Cerebellar cortex (tissue), 1 donor: ENCODE data around the gene SHISA6.
"Not testable (repeated sequence)": the region's sequence is repeated elsewhere in the genome, so short reads cannot be mapped to it uniquely, and the experiment has no call there.

Experiments used
- DNase-seq: peaks from one replicate; pipeline ENCODE4 v3.0.0-alpha.2; 2015; ENCODE audit warnings: low spot score

Gene SHISA6

DNA sequence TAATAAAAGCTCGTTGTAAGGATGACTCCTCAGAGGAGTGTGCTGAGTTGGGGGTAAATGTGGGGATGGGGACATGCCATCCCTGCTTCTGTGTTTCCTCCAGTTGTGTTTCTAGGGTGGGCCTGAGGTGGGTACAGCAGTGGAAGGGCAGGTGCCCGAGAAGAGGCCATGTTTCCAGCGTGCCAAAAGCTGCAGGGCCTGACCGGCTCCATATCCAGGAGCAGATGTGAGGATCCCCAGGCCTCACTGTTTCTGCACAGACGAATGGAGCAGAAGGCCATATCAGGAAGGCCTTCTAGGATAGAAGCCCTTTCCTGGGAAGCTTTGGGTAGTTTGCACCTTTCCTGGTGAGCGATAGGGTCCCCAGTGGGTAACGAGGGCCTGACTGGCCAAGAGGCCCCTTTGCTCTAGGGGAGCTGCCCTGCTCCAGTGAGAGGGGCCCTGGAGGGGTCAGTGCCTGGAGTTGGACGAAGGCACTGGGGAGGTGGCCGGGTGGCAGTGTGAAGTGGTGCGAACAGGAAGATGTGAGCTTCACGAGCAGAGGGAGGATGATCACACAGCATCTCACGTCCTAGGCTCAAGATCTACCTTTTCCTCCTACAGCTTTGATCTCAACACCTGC is 62.9 kb downstream of the SHISA6 start:
- no peak for DNase-seq

DNA sequence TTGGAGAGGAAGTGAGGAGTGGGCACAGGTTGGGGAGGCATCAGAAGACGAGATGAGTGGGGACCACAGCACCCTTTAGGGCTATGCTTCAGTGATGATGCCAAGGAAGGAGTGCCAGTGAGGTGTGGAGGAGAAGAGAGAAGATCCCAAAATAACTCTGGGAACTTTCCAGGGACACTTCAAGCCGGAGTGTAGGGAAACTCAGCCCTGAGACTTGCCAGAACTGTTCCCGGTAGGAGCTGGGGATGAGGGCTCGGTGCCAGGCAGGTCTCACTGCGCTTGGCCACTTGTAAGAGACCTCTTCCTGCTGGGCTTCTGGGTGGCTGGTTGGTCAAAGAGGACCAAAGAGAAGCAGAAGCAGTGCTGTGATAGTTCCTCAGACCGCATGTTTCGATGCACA is 63.6 kb downstream of the SHISA6 start:
- DNase-seq = no peak

- DNase-seq = no peak
Observed at GRCh38 chr17:11305524-11305923, 64.5 kb downstream of the SHISA6 start.

DNA sequence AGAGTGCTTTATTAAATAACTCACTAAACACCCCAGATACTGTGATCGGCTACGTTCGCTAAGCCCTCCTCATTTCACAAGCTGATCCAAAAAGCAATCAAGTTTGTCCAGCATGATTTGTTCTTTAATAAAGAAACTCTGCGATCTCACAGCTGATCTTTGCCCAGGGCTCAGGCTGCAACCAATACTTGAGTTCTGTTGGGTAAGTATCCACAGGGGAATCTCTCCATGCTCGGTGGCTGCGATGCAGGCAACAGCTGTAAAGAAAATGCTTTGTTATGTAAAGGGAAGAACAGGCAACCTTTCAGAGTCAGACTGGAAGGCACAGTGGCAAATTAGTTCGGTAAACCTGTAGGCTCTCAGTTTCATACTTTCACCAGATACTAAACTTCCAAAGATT is 67.5 kb downstream of the SHISA6 start:
- DNase-seq = no peak

- no peak for DNase-seq
Observed at GRCh38 chr17:11309033-11309432, 68.0 kb downstream of the SHISA6 start.

DNA sequence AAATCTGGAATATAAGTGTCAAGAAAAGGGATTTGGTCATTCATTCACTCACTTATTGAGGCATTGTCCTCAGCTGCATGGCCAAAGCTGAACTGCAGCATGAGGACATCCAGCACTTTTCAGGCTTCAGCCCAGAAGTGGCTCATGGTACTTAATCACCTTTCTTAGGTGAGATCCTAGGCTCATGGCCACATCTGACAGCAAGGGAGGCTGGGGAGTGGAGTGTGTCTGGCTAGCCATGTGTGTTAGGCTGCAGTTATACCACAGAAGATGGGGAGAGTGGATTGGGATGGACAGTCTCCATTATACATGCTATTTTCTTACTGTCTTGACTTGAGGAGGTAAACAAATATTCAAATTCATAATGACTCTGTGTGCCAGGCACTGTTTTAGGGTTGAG is 68.8 kb downstream of the SHISA6 start:
- DNase-seq = no peak

DNA sequence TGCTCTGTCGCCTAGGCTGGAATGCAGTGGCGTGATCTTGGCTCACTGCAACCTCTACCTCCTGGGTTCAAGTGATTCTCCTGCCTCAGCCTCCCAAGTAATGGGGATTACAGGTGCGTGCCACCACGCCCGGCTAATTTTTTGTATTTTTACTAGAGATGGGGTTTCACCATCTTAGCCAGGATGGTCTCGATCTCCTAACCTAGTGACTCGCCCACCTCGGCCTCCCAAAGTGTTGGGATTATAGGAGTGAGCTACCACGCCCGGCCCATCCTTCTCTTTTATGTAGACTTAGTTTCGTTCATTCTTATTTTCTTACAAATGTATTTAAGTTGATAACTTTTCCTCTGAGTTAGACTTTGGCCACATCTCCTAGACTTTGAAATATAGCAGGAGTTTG is 75.4 kb downstream of the SHISA6 start:
- DNase-seq = not testable (repeated sequence)

GRCh38 chr17:11318207-11318606 is 77.2 kb downstream of the SHISA6 start:
- no peak for DNase-seq

DNA sequence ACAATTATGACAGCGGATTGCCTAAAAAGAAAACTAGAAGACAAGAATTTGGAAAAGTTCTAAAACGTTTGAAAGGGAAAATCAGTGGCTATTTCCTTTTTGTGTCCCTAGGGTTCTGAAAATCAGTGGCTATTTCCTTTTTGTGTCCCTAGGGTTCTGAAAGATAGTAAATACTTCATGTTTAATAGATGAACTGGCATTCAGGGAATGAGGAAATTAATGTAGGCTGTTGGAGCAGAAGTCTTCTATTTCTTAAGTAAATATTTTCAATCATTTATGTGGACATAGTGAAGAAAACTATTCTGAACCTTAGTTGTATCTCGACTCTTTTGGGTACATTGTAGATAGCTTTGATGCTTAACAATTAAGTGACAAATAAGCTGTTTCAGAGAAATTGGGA is 78.9 kb downstream of the SHISA6 start:
- no peak for DNase-seq

GRCh38 chr17:11324021-11324420 is 83.0 kb downstream of the SHISA6 start:
- no peak for DNase-seq

DNA sequence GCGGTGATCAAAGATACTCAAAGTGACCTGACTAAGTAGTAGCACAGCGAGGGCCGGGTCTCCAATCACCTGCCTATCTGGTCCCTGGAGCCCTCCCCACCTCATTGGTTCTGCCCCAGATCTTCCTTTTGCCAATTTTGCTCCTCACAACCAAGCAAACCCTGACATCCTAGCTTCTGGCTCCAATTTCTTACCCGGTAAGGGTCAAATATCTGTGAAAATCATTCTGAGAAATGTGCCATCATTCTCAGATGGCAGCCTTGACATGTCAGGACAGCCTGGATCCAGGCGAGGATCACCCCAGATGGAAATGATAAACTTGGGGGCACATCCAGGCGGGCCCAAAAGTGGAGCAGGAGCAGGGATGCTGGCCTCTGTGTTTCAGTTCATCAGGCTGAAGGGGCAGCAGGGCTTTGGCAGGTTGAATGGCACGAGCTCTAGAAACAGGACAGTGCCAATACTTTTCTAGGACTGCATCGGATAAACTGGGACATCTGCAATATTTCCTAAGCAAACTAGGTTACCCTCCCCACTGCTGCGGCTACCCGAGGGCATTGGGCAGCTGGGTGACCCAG is 83.9 kb downstream of the SHISA6 start:
- DNase-seq = peak; percentile 1

- DNase-seq = no peak
Observed at GRCh38 chr17:11326492-11326891, 85.5 kb downstream of the SHISA6 start.

DNA sequence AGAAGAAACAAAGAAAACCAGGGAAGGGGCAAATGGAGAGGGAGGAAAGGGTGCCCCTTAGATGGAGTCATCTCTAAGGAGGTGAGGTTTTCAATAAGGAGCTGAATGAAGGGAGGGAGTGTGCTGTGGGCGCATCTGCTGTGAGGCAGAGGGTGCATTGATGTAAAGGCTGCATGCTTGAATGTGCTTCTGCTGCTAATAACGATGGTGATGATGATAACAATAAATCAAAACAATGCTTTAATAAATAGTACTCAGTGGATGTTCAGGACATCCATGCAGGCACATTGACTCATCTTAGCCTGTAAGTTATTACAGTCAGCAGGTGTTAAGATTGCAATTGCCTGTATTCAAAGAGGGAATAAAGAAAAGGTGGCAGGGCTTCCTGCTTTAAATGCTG is 87.8 kb downstream of the SHISA6 start:
- no peak for DNase-seq

DNA sequence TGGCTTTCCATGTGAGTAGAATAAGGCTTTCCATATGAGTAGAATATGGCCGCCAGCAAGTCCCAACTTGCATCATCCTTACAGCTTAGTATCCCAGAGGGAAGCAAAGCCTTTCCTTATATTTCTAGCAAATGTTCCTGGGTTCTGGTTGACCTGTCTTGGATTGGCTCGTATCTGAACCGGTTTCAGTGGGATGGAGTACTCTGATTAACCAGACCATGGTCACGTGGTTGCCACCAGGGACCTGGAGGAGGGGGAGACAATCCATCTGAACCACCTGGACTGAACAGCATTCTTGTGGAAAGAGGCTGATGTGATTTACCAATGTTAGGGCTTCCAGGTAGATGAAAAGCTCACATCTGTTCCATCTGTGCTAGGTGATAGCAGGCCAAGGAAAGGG is 89.0 kb downstream of the SHISA6 start:
- DNase-seq = no peak

DNA sequence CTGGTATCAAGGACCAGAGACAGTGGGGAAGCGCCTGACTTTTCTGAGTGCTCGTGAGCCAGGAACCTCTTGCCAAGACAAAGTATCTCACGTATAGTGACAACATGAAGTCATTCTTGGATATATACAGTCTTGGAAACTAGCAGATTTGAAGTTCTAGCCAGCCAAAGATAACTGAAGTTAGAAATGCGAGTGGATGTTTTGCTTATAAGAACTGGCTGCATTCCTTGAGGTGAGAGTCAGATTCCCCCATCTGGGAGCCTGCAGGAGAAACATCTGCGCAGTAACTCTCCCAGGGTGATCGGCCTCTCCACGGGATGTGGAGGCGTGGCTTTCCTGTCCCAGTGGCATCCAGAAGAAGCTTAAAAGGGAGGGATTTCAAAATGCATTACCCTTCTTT is 89.8 kb downstream of the SHISA6 start:
- DNase-seq = no peak

- DNase-seq = no peak
Observed at GRCh38 chr17:11331547-11332513, 90.8 kb downstream of the SHISA6 start.

DNA sequence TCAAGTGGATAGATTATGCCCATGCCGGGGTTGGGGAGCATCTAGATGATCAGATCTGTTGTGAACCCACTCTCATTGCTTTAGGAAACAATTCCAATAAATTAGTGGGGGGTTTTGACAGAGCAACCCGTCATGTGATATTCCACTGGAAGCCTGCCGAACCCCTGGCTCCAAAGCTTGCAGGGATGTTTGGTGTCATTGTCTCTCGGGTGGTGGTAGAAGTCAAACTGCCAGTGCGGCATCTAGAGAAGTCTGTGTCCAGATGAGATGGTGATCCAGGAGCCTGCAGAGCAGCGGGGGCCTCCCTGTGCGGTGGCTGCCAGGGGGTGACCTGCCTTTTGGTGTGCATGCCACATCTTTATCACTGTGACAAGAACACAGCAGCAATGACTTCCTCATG is 91.7 kb downstream of the SHISA6 start:
- DNase-seq = no peak

- no peak for DNase-seq
Observed at GRCh38 chr17:11334493-11334892, 93.5 kb downstream of the SHISA6 start.

DNA sequence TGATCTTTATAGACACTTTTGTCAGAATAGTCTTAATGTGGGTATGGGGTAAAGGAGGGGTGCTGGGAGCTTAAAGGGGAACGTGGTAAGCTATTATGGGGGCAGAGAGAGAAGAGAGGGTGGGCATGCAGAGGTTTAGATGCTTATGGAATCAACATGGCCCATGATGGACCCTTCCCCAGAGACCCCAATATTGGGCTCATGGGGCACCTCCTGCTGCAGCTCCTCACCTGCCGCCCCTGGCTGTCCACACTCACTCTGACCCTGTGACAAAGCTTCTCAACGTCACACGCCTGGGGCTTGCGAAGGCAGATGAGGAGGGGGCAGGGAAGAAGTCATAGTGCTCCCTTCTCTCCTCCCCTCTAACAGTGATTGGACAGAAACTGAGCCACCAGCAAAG is 95.3 kb downstream of the SHISA6 start:
- no peak for DNase-seq

GRCh38 chr17:11340803-11341202 is 99.8 kb downstream of the SHISA6 start:
- no peak for DNase-seq

- no peak for DNase-seq
Observed at GRCh38 chr17:11342138-11342537, 101.1 kb downstream of the SHISA6 start.

DNA sequence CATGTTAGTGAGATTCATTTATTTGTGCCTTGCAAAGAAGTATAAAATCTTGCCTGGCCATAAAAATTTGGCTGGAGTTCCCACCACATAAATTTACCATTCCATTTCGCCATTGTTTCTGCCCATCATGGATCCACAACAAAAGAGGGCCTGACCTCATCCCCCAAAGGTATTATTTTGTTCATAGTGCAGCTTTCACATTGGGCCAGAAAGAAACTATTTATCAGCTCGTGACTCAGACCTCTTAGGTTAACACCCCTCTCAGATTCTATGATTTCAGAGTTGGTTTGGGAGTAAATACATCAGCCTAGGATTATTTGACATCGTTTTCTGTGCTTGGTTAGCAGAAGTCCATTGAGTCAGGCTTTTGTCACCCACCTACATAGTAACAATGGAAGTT is 108.1 kb downstream of the SHISA6 start:
- no peak for DNase-seq

- DNase-seq = no peak
Observed at GRCh38 chr17:11351479-11351878, 110.5 kb downstream of the SHISA6 start.
